WTC11 (cell line): ENCODE data around the gene CHFR. TPM values are rescaled to one million over a fixed set of nuclear protein-coding genes. Genes with fewer than 3 reads are reported as not detected.

Experiments
- ATAC-seq: fragments of 200-7000 bp; cut with Tn5 transposase; 2 replicates; pipeline ENCODE4 v1.10.0; 2021; ENCODE audit warnings: mild to moderate bottlenecking, moderate library complexity
- CTCF ChIA-PET: fragments of 300-600 bp; sonication (Branson Sonifier 250); formaldehyde crosslinking; loops from one replicate; lab custom pipeline; 2021; ENCODE audit warnings: antibody characterized with exemption; lab: Charles Lee
- POLR2A ChIA-PET: fragments of 350-600 bp; sonication (Branson Sonifier 250); formaldehyde crosslinking; loops from one replicate; lab custom pipeline; 2021; ENCODE audit warnings: antibody characterized with exemption; lab: Charles Lee
- DNase-seq: peaks from one replicate; pipeline ENCODE4 v3.0.0; 2021; ENCODE audit warnings: low spot score
- H3K27ac Mint-ChIP-seq: 2 replicates; pipeline ENCODE4 v1.8.0; 2021; ENCODE audit warnings: mixed read lengths
- H3K27me3 Mint-ChIP-seq: 2 replicates; pipeline ENCODE4 v1.8.0; 2021; ENCODE audit warnings: low read depth, mild to moderate bottlenecking, moderate library complexity, mixed read lengths
- H3K36me3 Mint-ChIP-seq: 2 replicates; pipeline ENCODE4 v1.8.0; 2021; ENCODE audit warnings: mixed read lengths
- H3K4me1 Mint-ChIP-seq: 2 replicates; pipeline ENCODE4 v1.8.0; 2022; ENCODE audit warnings: mixed read lengths
- H3K4me3 Mint-ChIP-seq: 2 replicates; pipeline ENCODE4 v1.8.0; 2021; ENCODE audit warnings: mild to moderate bottlenecking, moderate library complexity, mixed read lengths
- H3K9me3 Mint-ChIP-seq: 2 replicates; pipeline ENCODE4 v1.8.0; 2021; ENCODE audit warnings: mixed read lengths
- CREM ChIP-seq: sonication (generic); formaldehyde crosslinking; IDR thresholded peaks from 2 replicates; pipeline ENCODE4 v1.8.1; 2022; ENCODE audit warnings: mild to moderate bottlenecking, missing genetic modification reagents, moderate library complexity
- E2F4 ChIP-seq: sonication (generic); formaldehyde crosslinking; IDR thresholded peaks from 2 replicates; pipeline ENCODE4 v1.8.1; 2022; ENCODE audit warnings: low read depth, mild to moderate bottlenecking, moderate library complexity, missing genetic modification reagents, borderline replicate concordance
- ERG ChIP-seq: fragments of 250-450 bp; sonication (Bioruptor Pico); IDR thresholded peaks from 2 replicates; pipeline ENCODE4 v1.8.0; 2021; ENCODE audit warnings: mild to moderate bottlenecking
- ESRRA ChIP-seq: sonication (generic); formaldehyde crosslinking; IDR thresholded peaks from 2 replicates; pipeline ENCODE4 v1.8.1; 2022; ENCODE audit warnings: mild to moderate bottlenecking, missing genetic modification reagents, borderline replicate concordance
- FOXK1 ChIP-seq: sonication (generic); formaldehyde crosslinking; IDR thresholded peaks from 2 replicates; pipeline ENCODE4 v1.8.0; 2022; ENCODE audit warnings: mild to moderate bottlenecking, moderate library complexity, missing genetic modification reagents
- FOXP1 ChIP-seq: sonication (generic); formaldehyde crosslinking; IDR thresholded peaks from 2 replicates; pipeline ENCODE4 v1.8.0; 2022; ENCODE audit warnings: missing genetic modification reagents, mild to moderate bottlenecking, moderate library complexity, borderline replicate concordance
- GTF2I ChIP-seq: fragments of 250-450 bp; sonication (Bioruptor Pico); conservative IDR thresholded peaks from 2 replicates; pipeline ENCODE4 v1.4.0; 2021; ENCODE audit warnings: mild to moderate bottlenecking
- MAX ChIP-seq: sonication (generic); formaldehyde crosslinking; IDR thresholded peaks from 2 replicates; pipeline ENCODE4 v1.8.0; 2022; ENCODE audit warnings: mild to moderate bottlenecking, missing genetic modification reagents
- MYBL2 ChIP-seq: sonication (generic); formaldehyde crosslinking; IDR thresholded peaks from 2 replicates; pipeline ENCODE4 v1.8.1; 2023; ENCODE audit warnings: mild to moderate bottlenecking, moderate library complexity, missing genetic modification reagents
- NFYB ChIP-seq: sonication (generic); formaldehyde crosslinking; conservative IDR thresholded peaks from 2 replicates; pipeline ENCODE4 v1.8.0; 2022; ENCODE audit warnings: low read depth, missing genetic modification reagents
- OVOL2 ChIP-seq: fragments of 250-450 bp; sonication (Bioruptor Pico); IDR thresholded peaks from 2 replicates; pipeline ENCODE4 v1.9.0; 2021; ENCODE audit warnings: mild to moderate bottlenecking, borderline replicate concordance
- PRRX2 ChIP-seq: fragments of 250-450 bp; sonication (Bioruptor Pico); IDR thresholded peaks from 2 replicates; pipeline ENCODE4 v1.8.0; 2021; ENCODE audit warnings: mild to moderate bottlenecking
- SMAD3 ChIP-seq: sonication (generic); formaldehyde crosslinking; IDR thresholded peaks from 2 replicates; pipeline ENCODE4 v1.8.0; 2022; ENCODE audit warnings: missing genetic modification reagents, mild to moderate bottlenecking, borderline replicate concordance
- ZMAT4 ChIP-seq: fragments of 250-450 bp; sonication (Bioruptor Pico); IDR thresholded peaks from 2 replicates; pipeline ENCODE4 v1.9.0; 2021; ENCODE audit warnings: mild to moderate bottlenecking
- ZNF121 ChIP-seq: sonication (generic); formaldehyde crosslinking; IDR thresholded peaks from 2 replicates; pipeline ENCODE4 v1.8.0; 2023; ENCODE audit warnings: missing genetic modification reagents
- ZNF232 ChIP-seq: sonication (generic); formaldehyde crosslinking; IDR thresholded peaks from 2 replicates; pipeline ENCODE4 v1.8.0; 2022; ENCODE audit warnings: mild to moderate bottlenecking, missing genetic modification reagents
- ZNF317 ChIP-seq: sonication (generic); formaldehyde crosslinking; IDR thresholded peaks from 2 replicates; pipeline ENCODE4 v1.8.1; 2023; ENCODE audit warnings: low read depth, mild to moderate bottlenecking, moderate library complexity, missing genetic modification reagents, borderline replicate concordance
- ZNF416 ChIP-seq: fragments of 250-450 bp; sonication (Bioruptor Pico); IDR thresholded peaks from 2 replicates; pipeline ENCODE4 v1.9.0; 2021; ENCODE audit warnings: mild to moderate bottlenecking, inconsistent platforms
- ZNF671 ChIP-seq: fragments of 250-450 bp; sonication (Bioruptor Pico); IDR thresholded peaks from 2 replicates; pipeline ENCODE4 v1.8.0; 2021; ENCODE audit warnings: mild to moderate bottlenecking
- total RNA-seq: library from RNA; stranded (reverse); gene quantifications from 3 replicates; pipeline ENCODE4 v1.2.3, GENCODE V29; 2021
- TF ChIP-seq, protein P1 (sequence below): sonication (generic); formaldehyde crosslinking; IDR thresholded peaks from 2 replicates; pipeline ENCODE4 v1.8.0; 2023; ENCODE audit warnings: missing genetic modification reagents, mild to moderate bottlenecking, borderline replicate concordance
- TF ChIP-seq, protein P2 (sequence below): sonication (generic); formaldehyde crosslinking; IDR thresholded peaks from 2 replicates; pipeline ENCODE4 v1.8.1; 2022; ENCODE audit warnings: mild to moderate bottlenecking, missing genetic modification reagents, moderate library complexity, borderline replicate concordance
- TF ChIP-seq, protein P3 (sequence below): fragments of 250-450 bp; sonication (Bioruptor Pico); IDR thresholded peaks from 2 replicates; pipeline ENCODE4 v2.1.2; 2022; ENCODE audit warnings: mild to moderate bottlenecking, moderate library complexity
- TF ChIP-seq, protein P4 (sequence below): sonication (generic); formaldehyde crosslinking; IDR thresholded peaks from 2 replicates; pipeline ENCODE4 v1.8.1; 2023; ENCODE audit warnings: mild to moderate bottlenecking, moderate library complexity, missing genetic modification reagents

The CHFR gene
- total RNA-seq, 1 experiment from 2014 or later = 58.7 TPM

- peak; percentile 95 for DNase-seq
- peaks cover 14% of the 10 kb centered on the region for H3K4me1 Mint-ChIP-seq
- H3K4me3 Mint-ChIP-seq = peak within 1 kb of the TSS; percentile 94
- H3K27me3 Mint-ChIP-seq = no peaks in the 10 kb centered on the region
- ChIA-PET POLR2A (interaction anchor here (0.9 kb wide), 1 partner anchor 251 kb away, joined by 3 read pairs; no protein-coding TSS in a partner anchor), CTCF (interaction anchor here (0.9 to 2.0 kb wide), 4 partner anchors 22 to 352 kb away, joined by 6 to 17 read pairs (median 6); no protein-coding TSS in a partner anchor)
- peak within 1 kb of the TSS; percentile 100 for H3K27ac Mint-ChIP-seq
- H3K36me3 Mint-ChIP-seq = peaks cover 20% of the 10 kb centered on the region
- peak; percentile 96 for ATAC-seq
- H3K9me3 Mint-ChIP-seq = no peaks in the 10 kb centered on the region
- TF ChIP-seq ZMAT4 (peak; percentile 71; the same call in 1 of the 2 replicates), OVOL2 (no peak; the same call in 1 of the 2 replicates), GTF2I (0 out of 2 replicates have a peak, but pooled peaks have one; percentile 14), NFYB (CRISPR knock-in tag) (no peak), ZNF232 (CRISPR knock-in tag) (peak; percentile 76), ZNF121 (CRISPR knock-in tag) (no peak), E2F4 (CRISPR knock-in tag) (no peak), ZNF317 (CRISPR knock-in tag) (0 out of 2 replicates have a peak, but pooled peaks have one; percentile 11), ESRRA (CRISPR knock-in tag) (0 out of 2 replicates have a peak, but pooled peaks have one; percentile 11), MYBL2 (CRISPR knock-in tag) (0 out of 2 replicates have a peak, but pooled peaks have one; percentile 40), FOXP1 (peak; percentile 77; the same call in 1 of the 2 replicates), SMAD3 (CRISPR knock-in tag) (peak; percentile 69; the same call in 1 of the 2 replicates), ERG (peak; percentile 85; the same call in 1 of the 2 replicates), ZNF416 (CRISPR knock-in tag) (peak; percentile 66; the same call in 1 of the 2 replicates), PRRX2 (CRISPR knock-in tag) (peak; percentile 79), FOXK1 (CRISPR knock-in tag) (peak; percentile 53), ZNF671 (CRISPR knock-in tag) (peak; percentile 31; the same call in 1 of the 2 replicates), MAX (peak; percentile 59; the same call in 1 of the 2 replicates), CREM (CRISPR knock-in tag) (peak; percentile 84)
- TF ChIP-seq, protein P1, sequence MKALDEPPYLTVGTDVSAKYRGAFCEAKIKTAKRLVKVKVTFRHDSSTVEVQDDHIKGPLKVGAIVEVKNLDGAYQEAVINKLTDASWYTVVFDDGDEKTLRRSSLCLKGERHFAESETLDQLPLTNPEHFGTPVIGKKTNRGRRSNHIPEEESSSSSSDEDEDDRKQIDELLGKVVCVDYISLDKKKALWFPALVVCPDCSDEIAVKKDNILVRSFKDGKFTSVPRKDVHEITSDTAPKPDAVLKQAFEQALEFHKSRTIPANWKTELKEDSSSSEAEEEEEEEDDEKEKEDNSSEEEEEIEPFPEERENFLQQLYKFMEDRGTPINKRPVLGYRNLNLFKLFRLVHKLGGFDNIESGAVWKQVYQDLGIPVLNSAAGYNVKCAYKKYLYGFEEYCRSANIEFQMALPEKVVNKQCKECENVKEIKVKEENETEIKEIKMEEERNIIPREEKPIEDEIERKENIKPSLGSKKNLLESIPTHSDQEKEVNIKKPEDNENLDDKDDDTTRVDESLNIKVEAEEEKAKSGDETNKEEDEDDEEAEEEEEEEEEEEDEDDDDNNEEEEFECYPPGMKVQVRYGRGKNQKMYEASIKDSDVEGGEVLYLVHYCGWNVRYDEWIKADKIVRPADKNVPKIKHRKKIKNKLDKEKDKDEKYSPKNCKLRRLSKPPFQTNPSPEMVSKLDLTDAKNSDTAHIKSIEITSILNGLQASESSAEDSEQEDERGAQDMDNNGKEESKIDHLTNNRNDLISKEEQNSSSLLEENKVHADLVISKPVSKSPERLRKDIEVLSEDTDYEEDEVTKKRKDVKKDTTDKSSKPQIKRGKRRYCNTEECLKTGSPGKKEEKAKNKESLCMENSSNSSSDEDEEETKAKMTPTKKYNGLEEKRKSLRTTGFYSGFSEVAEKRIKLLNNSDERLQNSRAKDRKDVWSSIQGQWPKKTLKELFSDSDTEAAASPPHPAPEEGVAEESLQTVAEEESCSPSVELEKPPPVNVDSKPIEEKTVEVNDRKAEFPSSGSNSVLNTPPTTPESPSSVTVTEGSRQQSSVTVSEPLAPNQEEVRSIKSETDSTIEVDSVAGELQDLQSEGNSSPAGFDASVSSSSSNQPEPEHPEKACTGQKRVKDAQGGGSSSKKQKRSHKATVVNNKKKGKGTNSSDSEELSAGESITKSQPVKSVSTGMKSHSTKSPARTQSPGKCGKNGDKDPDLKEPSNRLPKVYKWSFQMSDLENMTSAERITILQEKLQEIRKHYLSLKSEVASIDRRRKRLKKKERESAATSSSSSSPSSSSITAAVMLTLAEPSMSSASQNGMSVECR (CRISPR knock-in tag) = peak; percentile 87
- TF ChIP-seq, protein P2, sequence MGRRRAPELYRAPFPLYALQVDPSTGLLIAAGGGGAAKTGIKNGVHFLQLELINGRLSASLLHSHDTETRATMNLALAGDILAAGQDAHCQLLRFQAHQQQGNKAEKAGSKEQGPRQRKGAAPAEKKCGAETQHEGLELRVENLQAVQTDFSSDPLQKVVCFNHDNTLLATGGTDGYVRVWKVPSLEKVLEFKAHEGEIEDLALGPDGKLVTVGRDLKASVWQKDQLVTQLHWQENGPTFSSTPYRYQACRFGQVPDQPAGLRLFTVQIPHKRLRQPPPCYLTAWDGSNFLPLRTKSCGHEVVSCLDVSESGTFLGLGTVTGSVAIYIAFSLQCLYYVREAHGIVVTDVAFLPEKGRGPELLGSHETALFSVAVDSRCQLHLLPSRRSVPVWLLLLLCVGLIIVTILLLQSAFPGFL (CRISPR knock-in tag) = no peak
- TF ChIP-seq, protein P3, sequence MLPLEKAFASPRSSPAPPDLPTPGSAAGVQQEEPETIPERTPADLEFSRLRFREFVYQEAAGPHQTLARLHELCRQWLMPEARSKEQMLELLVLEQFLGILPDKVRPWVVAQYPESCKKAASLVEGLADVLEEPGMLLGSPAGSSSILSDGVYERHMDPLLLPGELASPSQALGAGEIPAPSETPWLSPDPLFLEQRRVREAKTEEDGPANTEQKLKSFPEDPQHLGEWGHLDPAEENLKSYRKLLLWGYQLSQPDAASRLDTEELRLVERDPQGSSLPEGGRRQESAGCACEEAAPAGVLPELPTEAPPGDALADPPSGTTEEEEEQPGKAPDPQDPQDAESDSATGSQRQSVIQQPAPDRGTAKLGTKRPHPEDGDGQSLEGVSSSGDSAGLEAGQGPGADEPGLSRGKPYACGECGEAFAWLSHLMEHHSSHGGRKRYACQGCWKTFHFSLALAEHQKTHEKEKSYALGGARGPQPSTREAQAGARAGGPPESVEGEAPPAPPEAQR (CRISPR knock-in tag) = no peak
- TF ChIP-seq, protein P4, sequence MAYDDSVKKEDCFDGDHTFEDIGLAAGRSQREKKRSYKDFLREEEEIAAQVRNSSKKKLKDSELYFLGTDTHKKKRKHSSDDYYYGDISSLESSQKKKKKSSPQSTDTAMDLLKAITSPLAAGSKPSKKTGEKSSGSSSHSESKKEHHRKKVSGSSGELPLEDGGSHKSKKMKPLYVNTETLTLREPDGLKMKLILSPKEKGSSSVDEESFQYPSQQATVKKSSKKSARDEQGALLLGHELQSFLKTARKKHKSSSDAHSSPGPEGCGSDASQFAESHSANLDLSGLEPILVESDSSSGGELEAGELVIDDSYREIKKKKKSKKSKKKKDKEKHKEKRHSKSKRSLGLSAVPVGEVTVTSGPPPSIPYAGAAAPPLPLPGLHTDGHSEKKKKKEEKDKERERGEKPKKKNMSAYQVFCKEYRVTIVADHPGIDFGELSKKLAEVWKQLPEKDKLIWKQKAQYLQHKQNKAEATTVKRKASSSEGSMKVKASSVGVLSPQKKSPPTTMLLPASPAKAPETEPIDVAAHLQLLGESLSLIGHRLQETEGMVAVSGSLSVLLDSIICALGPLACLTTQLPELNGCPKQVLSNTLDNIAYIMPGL (CRISPR knock-in tag) = peak; percentile 79
These were observed 58.5 kb downstream of the CHFR start, which contains the start of gene GOLGA3 for GRCh38 chr12:132828706-132829534. TSS of gene GOLGA3 (minus strand) at chr12:132828869. CDS start at chr12:132822128, 6,741 bp downstream.
